Keratinocyte (primary cell): ENCODE results near the gene ENTHD1.

Experiments
- EZH2 ChIP-seq: IDR thresholded peaks from one replicate; pipeline ENCODE4 v1.6.1; 2012; ENCODE audit warnings: inconsistent platforms, mild to moderate bottlenecking, low read length, moderate library complexity
- TF ChIP-seq, protein P1 (sequence below), 3 experiments: IDR thresholded peaks in 1 of 3; conservative IDR thresholded peaks in 1 of 3; optimal IDR thresholded peaks in 1 of 3; 2 replicates in 2 of 3; 3 replicates in 1 of 3; pipeline versions ENCODE3 to v1.5.1; 2011; ENCODE audit warnings: low read length in 3 of 3, mild to moderate bottlenecking in 3 of 3, moderate library complexity in 2 of 3, control low read depth in 1 of 3, inconsistent platforms in 1 of 3; ENCODE audit not compliant: insufficient read depth in 2 of 3; ENCODE audit errors: extremely low read depth in 1 of 3

DNA sequence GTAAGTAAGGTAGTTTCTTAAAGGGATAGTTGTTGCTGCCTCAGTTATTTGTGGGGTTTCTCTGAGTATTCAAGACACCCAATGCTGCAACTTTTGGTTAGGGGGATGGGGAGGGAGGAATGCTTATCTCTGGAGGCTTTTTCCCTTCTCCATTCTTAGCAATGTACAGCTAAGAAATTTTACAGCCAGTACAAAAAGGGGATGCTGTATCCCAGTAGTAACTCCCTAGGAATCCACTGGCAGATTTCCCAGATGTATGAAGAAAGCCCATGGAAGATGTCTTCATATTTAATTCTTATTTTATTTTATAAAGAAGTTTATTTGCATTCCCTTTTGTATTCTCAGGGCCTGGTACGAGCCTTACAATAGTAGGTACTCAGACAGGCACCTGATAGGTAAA lies 154.8 kb downstream of the ENTHD1 start:
- TF ChIP-seq, protein P1, sequence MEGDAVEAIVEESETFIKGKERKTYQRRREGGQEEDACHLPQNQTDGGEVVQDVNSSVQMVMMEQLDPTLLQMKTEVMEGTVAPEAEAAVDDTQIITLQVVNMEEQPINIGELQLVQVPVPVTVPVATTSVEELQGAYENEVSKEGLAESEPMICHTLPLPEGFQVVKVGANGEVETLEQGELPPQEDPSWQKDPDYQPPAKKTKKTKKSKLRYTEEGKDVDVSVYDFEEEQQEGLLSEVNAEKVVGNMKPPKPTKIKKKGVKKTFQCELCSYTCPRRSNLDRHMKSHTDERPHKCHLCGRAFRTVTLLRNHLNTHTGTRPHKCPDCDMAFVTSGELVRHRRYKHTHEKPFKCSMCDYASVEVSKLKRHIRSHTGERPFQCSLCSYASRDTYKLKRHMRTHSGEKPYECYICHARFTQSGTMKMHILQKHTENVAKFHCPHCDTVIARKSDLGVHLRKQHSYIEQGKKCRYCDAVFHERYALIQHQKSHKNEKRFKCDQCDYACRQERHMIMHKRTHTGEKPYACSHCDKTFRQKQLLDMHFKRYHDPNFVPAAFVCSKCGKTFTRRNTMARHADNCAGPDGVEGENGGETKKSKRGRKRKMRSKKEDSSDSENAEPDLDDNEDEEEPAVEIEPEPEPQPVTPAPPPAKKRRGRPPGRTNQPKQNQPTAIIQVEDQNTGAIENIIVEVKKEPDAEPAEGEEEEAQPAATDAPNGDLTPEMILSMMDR (optimal IDR thresholded peaks at IDR 0.05 in 1 of 3, IDR thresholded peaks at IDR 0.05 in 1 of 3, conservative IDR thresholded peaks at IDR 0.05 in 1 of 3; ENCODE audit: extremely low read depth in 1 of 3, insufficient read depth in 2 of 3, low read length in 3 of 3) = no peak
- no peak for TF ChIP-seq EZH2
